ENCODE measurements around the gene RAI1. TPM values are rescaled to one million over a fixed set of nuclear protein-coding genes. Genes with fewer than 3 reads are reported as not detected.

RAI1 gene
- total RNA-seq, 1 experiment from 2014 or later = 86.3 TPM

DNA sequence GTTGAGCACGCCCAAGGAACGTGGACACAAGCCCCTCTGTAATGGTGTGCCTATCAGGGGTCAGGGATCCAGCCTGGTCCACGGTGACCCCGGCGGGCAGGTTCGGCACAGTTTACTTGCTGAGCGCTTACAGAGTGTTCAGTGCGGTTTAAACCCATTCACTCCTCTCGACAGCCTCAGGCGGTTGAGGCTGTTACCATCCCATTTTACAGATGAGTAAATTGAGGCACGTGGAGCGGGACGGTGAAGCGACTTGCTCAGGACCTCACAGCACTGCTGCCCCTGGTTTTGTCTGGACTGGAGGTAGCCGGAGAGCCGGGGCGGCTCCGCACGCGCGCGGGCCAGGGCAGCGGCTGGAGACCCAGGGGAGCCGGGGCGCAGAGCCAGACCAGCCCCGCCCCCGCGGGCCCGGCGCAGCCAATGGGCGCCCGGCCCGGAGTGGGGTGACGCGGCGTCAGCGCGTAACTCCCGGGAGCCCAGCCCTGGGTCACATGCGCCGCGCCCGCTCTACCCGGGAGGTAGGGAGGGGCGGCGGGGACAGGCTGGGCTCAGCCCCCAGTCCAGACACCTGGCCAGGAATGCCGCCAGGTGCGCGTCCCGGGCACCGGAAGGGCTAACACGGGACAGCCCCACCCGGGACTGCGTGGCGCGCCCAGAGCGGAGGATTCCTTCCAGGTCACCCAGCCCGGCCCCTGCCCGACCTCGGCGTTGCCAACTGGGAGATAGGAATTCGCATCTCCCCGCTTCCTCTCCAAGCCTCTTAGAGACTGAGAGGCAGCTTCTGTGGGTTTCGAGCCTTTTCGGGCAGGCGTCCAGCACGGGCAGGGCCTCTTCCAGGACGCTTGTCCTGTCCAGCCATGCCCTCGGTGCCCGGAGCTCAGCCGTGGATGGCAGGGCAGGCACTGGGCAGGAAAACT lies 158.8 kb downstream of the RAI1 start:
- H3K4me1 ChIP-seq (replicated peaks; ENCODE audit: insufficient read depth) = peaks cover 67% of the 10 kb centered on the region
- 0 out of 2 replicates have a peak, but pooled peaks cover under 1% of the 10 kb centered on the region for H3K36me3 ChIP-seq (ENCODE audit: low read depth)
- CTCF ChIA-PET = interaction anchor here (0.6 to 2.1 kb wide), 5 partner anchors 12 to 79 kb away, joined by 3 to 9 read pairs (median 6); no protein-coding TSS in a partner anchor
- no peaks in the 10 kb centered on the region for H3K9me3 ChIP-seq (ENCODE audit: insufficient read depth, low read depth)
- peaks cover 9% of the 10 kb centered on the region for H4K20me1 ChIP-seq (ENCODE audit: insufficient read depth)
- intact Hi-C loops (cut with micrococcal nuclease; ENCODE audit: unreplicated experiment) = loop anchor here (1.0 kb wide), 3 partner anchors 17 to 199 kb away; partner anchors contain the start of genes ATPAF2 and GID4
- H2AFZ ChIP-seq = no peak overlapping the region
- POLR2A ChIA-PET (ENCODE audit: unreplicated experiment) = interaction anchor here (0.7 to 2.0 kb wide), 5 partner anchors 14 to 132 kb away, joined by 3 to 17 read pairs (median 5); partner anchors contain the start of gene TOM1L2
- peaks cover 64% of the 10 kb centered on the region for H3F3A ChIP-seq (ENCODE audit: insufficient read depth, low read depth)
- H3K79me2 ChIP-seq (ENCODE audit: low read depth) = peaks cover 30% of the 10 kb centered on the region
- BruUV-seq (replicated peaks) = no TSS peak
- H3K4me2 ChIP-seq = peak overlapping the region; percentile 94
- TF ChIP-seq, protein P1, sequence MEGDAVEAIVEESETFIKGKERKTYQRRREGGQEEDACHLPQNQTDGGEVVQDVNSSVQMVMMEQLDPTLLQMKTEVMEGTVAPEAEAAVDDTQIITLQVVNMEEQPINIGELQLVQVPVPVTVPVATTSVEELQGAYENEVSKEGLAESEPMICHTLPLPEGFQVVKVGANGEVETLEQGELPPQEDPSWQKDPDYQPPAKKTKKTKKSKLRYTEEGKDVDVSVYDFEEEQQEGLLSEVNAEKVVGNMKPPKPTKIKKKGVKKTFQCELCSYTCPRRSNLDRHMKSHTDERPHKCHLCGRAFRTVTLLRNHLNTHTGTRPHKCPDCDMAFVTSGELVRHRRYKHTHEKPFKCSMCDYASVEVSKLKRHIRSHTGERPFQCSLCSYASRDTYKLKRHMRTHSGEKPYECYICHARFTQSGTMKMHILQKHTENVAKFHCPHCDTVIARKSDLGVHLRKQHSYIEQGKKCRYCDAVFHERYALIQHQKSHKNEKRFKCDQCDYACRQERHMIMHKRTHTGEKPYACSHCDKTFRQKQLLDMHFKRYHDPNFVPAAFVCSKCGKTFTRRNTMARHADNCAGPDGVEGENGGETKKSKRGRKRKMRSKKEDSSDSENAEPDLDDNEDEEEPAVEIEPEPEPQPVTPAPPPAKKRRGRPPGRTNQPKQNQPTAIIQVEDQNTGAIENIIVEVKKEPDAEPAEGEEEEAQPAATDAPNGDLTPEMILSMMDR (conservative IDR thresholded peaks at IDR 0.05) = no peak
- TF ChIP-seq EZH2 (IDR thresholded peaks at IDR 0.05; ENCODE audit: low read depth) = no peak
- peak overlapping the region; percentile 68 for H3K4me3 ChIP-seq
- no peaks in the 10 kb centered on the region for H3K27me3 ChIP-seq (ENCODE audit: insufficient read depth, low read depth)
- DNase-seq = peak; percentile 93 to 100
- peak overlapping the region; percentile 99 for H3K27ac ChIP-seq
- H3K9me2 ChIP-seq (ENCODE audit: insufficient read depth) = no peaks in the 10 kb centered on the region

- Histone ChIP-seq H3K9me2 (ENCODE audit: insufficient read depth) (no peaks in the 10 kb centered on the region), H3K4me1 (replicated peaks; ENCODE audit: insufficient read depth) (peaks cover 61% of the 10 kb centered on the region), H3K27me3 (ENCODE audit: insufficient read depth, low read depth) (no peaks in the 10 kb centered on the region), H3K9me3 (ENCODE audit: insufficient read depth, low read depth) (no peaks in the 10 kb centered on the region), H3K4me3 (peak overlapping the region; percentile 43; the same call in 1 of the 2 replicates), H3K27ac (peak overlapping the region; percentile 99), H3K79me2 (ENCODE audit: low read depth) (peaks cover 21% of the 10 kb centered on the region), H2AFZ (no peak overlapping the region), H3K36me3 (ENCODE audit: low read depth) (no peaks in the 10 kb centered on the region), H3F3A (ENCODE audit: insufficient read depth, low read depth) (peaks cover 64% of the 10 kb centered on the region), H4K20me1 (ENCODE audit: insufficient read depth) (no peaks in the 10 kb centered on the region), H3K4me2 (peak overlapping the region; percentile 94)
- peak; percentile 57 to 73 for DNase-seq
- CTCF ChIA-PET = interaction anchor here (0.6 to 2.1 kb wide), 4 partner anchors 14 to 78 kb away, joined by 3 to 9 read pairs (median 7); no protein-coding TSS in a partner anchor
- no TSS peak for BruUV-seq (replicated peaks)
- POLR2A ChIA-PET (ENCODE audit: unreplicated experiment) = interaction anchor here (0.5 to 1.6 kb wide), 6 partner anchors 15 to 417 kb away, joined by 3 to 17 read pairs (median 4); no protein-coding TSS in a partner anchor
- no peak for TF ChIP-seq EZH2 (IDR thresholded peaks at IDR 0.05; ENCODE audit: low read depth)
- TF ChIP-seq, protein P1 (conservative IDR thresholded peaks at IDR 0.05) = no peak
- intact Hi-C loops (cut with micrococcal nuclease; ENCODE audit: unreplicated experiment) = loop anchor here (1.0 kb wide), 3 partner anchors 18 to 198 kb away; partner anchors contain the start of genes ATPAF2 and GID4
Measured at GRCh38 chr17:17840751-17841591, 159.7 kb downstream of the RAI1 start.

Data from PC-9 (cell line).